Memory B cell (primary cell): ENCODE results near the gene ACOT2.
"Not testable (repeated sequence)": the region's sequence is repeated elsewhere in the genome, so short reads cannot be mapped to it uniquely, and the experiment has no call there.

ENCODE experiments used
- ATAC-seq: fragments of 150-1000 bp; cut with Tn5 transposase; 2 replicates; pipeline ENCODE4 v1.10.0; 2021; ENCODE audit warnings: low read depth, mild to moderate bottlenecking, moderate library complexity
- DNase-seq, 2 donors: peaks; one replicate each; pipeline ENCODE4 v3.0.0; 2022; ENCODE audit warnings: low spot score in 2 of 2
- H3K27ac Mint-ChIP-seq: one replicate; pipeline ENCODE4 v1.8.0; 2022; ENCODE audit warnings: mild to moderate bottlenecking, moderate library complexity, mixed read lengths
- H3K27me3 Mint-ChIP-seq: one replicate; pipeline ENCODE4 v1.8.0; 2022; ENCODE audit warnings: mixed read lengths
- H3K36me3 Mint-ChIP-seq: one replicate; pipeline ENCODE4 v1.8.0; 2022; ENCODE audit warnings: mild to moderate bottlenecking, mixed read lengths
- H3K4me1 Mint-ChIP-seq: one replicate; pipeline ENCODE4 v1.8.0; 2022; ENCODE audit warnings: mixed read lengths
- H3K4me3 Mint-ChIP-seq: one replicate; pipeline ENCODE4 v1.8.0; 2022; ENCODE audit warnings: mild to moderate bottlenecking, moderate library complexity, mixed read lengths
- H3K9me3 Mint-ChIP-seq: one replicate; pipeline ENCODE4 v1.8.0; 2022; ENCODE audit warnings: mixed read lengths

The ACOT2 gene

GRCh38 chr14:73569185-73569958, at the start of gene ACOT2:
Gene ACOT2, plus strand, starts transcription at chr14:73569213. Its CDS starts 28 bp downstream, at chr14:73569241.
- peaks cover 24% of the 10 kb centered on the region for H3K4me1 Mint-ChIP-seq

GRCh38 chr14:73521229-73521628, 47.8 kb upstream of the ACOT2 start:
- no peak overlapping the region for H3K4me3 Mint-ChIP-seq
- H3K27me3 Mint-ChIP-seq, result no peaks in the 10 kb centered on the region
- no peaks in the 10 kb centered on the region for H3K9me3 Mint-ChIP-seq
- H3K27ac Mint-ChIP-seq, result no peak overlapping the region
- no peak for DNase-seq
- ATAC-seq, result no peak
- no peaks in the 10 kb centered on the region for H3K36me3 Mint-ChIP-seq
- H3K4me1 Mint-ChIP-seq, result no peaks in the 10 kb centered on the region

More at GRCh38 chr14:73569185-73569958, at the start of gene ACOT2:
- Mint-ChIP-seq H3K27ac (peak within 1 kb of the TSS; percentile 94), H3K4me3 (peak within 1 kb of the TSS; percentile 96)
- H3K36me3 Mint-ChIP-seq, H3K27me3 Mint-ChIP-seq, H3K9me3 Mint-ChIP-seq: not testable (repeated sequence)
- DNase-seq, result peak; percentile 59 to 61
- peak; percentile 68 for ATAC-seq

- peaks cover 2% of the 10 kb centered on the region for H3K36me3 Mint-ChIP-seq
- no peak for DNase-seq
These were observed 44.5 kb upstream of the ACOT2 start for GRCh38 chr14:73524493-73524892.

GRCh38 chr14:73526036-73526984, 42.7 kb upstream of the ACOT2 start:
- H3K27ac Mint-ChIP-seq, result no peak overlapping the region
- H3K27me3 Mint-ChIP-seq, result peaks cover 1% of the 10 kb centered on the region
- ATAC-seq (no peak), DNase-seq (no peak)
- H3K4me3 Mint-ChIP-seq, result no peak overlapping the region
- peaks cover 2% of the 10 kb centered on the region for H3K36me3 Mint-ChIP-seq
- no peaks in the 10 kb centered on the region for H3K4me1 Mint-ChIP-seq
- H3K9me3 Mint-ChIP-seq, result no peaks in the 10 kb centered on the region

More at GRCh38 chr14:73524493-73524892, 44.5 kb upstream of the ACOT2 start:
- no peaks in the 10 kb centered on the region for H3K4me1 Mint-ChIP-seq
- H3K27me3 Mint-ChIP-seq, result peaks cover 1% of the 10 kb centered on the region
- no peak overlapping the region for H3K4me3 Mint-ChIP-seq
- H3K27ac Mint-ChIP-seq, result no peak overlapping the region
- no peak for ATAC-seq
- no peaks in the 10 kb centered on the region for H3K9me3 Mint-ChIP-seq

- H3K27ac Mint-ChIP-seq, ATAC-seq, H3K9me3 Mint-ChIP-seq, H3K4me1 Mint-ChIP-seq, DNase-seq, H3K4me3 Mint-ChIP-seq, H3K27me3 Mint-ChIP-seq, H3K36me3 Mint-ChIP-seq: not testable (repeated sequence)
These were observed 39.7 kb upstream of the ACOT2 start for GRCh38 chr14:73529356-73529755.

- not testable (repeated sequence) for ATAC-seq, H3K4me1 Mint-ChIP-seq, H3K4me3 Mint-ChIP-seq, H3K9me3 Mint-ChIP-seq, DNase-seq, H3K27ac Mint-ChIP-seq, H3K36me3 Mint-ChIP-seq, H3K27me3 Mint-ChIP-seq
These were observed 37.0 kb upstream of the ACOT2 start for GRCh38 chr14:73531971-73532370.

- ATAC-seq, result peak; percentile 28
- not testable (repeated sequence) for H3K27me3 Mint-ChIP-seq, H3K9me3 Mint-ChIP-seq, H3K36me3 Mint-ChIP-seq, H3K27ac Mint-ChIP-seq, DNase-seq, H3K4me1 Mint-ChIP-seq
- H3K4me3 Mint-ChIP-seq, result peak overlapping the region; percentile 56
These were observed 31.6 kb upstream of the ACOT2 start for GRCh38 chr14:73537244-73538045.

- H3K27me3 Mint-ChIP-seq, H3K4me1 Mint-ChIP-seq, H3K27ac Mint-ChIP-seq, H3K4me3 Mint-ChIP-seq, H3K9me3 Mint-ChIP-seq, H3K36me3 Mint-ChIP-seq: not testable (repeated sequence)
- ATAC-seq (peak; percentile 98), DNase-seq (peak in 1 of 2 donors; percentile 15)
These were observed 30.0 kb upstream of the ACOT2 start for GRCh38 chr14:73539017-73539416.

- H3K36me3 Mint-ChIP-seq, H3K9me3 Mint-ChIP-seq, ATAC-seq, H3K4me1 Mint-ChIP-seq, H3K27me3 Mint-ChIP-seq, DNase-seq, H3K4me3 Mint-ChIP-seq, H3K27ac Mint-ChIP-seq: not testable (repeated sequence)
These were observed 26.1 kb upstream of the ACOT2 start for GRCh38 chr14:73542961-73543360.

- H3K36me3 Mint-ChIP-seq, ATAC-seq, H3K4me1 Mint-ChIP-seq, H3K4me3 Mint-ChIP-seq, H3K9me3 Mint-ChIP-seq, DNase-seq, H3K27ac Mint-ChIP-seq, H3K27me3 Mint-ChIP-seq: not testable (repeated sequence)
These were observed 23.7 kb upstream of the ACOT2 start for GRCh38 chr14:73545353-73545752.

GRCh38 chr14:73549097-73549496, 19.9 kb upstream of the ACOT2 start:
- not testable (repeated sequence) for H3K36me3 Mint-ChIP-seq, ATAC-seq, H3K9me3 Mint-ChIP-seq, H3K4me3 Mint-ChIP-seq, H3K27me3 Mint-ChIP-seq, H3K4me1 Mint-ChIP-seq, H3K27ac Mint-ChIP-seq, DNase-seq

- not testable (repeated sequence) for DNase-seq, H3K27me3 Mint-ChIP-seq, H3K4me1 Mint-ChIP-seq, H3K27ac Mint-ChIP-seq, H3K9me3 Mint-ChIP-seq, H3K36me3 Mint-ChIP-seq, H3K4me3 Mint-ChIP-seq
- ATAC-seq, result peak; percentile 92
These were observed 19.0 kb upstream of the ACOT2 start for GRCh38 chr14:73549889-73550524.

- Mint-ChIP-seq H3K27ac (no peak overlapping the region), H3K9me3 (no peaks in the 10 kb centered on the region), H3K36me3 (no peaks in the 10 kb centered on the region), H3K27me3 (peaks cover 2% of the 10 kb centered on the region), H3K4me1 (no peaks in the 10 kb centered on the region), H3K4me3 (no peak overlapping the region)
- ATAC-seq (no peak), DNase-seq (no peak)
These were observed 15.2 kb upstream of the ACOT2 start for GRCh38 chr14:73553845-73554244.
